ENCODE results near the gene PLPPR4. TPM values are rescaled to one million over a fixed set of nuclear protein-coding genes. Genes with fewer than 3 reads are reported as not detected.

PLPPR4 gene
- total RNA-seq, 4 donors from 2014 or later = 1.6 to 5.1 (median 1.9) TPM

DNA sequence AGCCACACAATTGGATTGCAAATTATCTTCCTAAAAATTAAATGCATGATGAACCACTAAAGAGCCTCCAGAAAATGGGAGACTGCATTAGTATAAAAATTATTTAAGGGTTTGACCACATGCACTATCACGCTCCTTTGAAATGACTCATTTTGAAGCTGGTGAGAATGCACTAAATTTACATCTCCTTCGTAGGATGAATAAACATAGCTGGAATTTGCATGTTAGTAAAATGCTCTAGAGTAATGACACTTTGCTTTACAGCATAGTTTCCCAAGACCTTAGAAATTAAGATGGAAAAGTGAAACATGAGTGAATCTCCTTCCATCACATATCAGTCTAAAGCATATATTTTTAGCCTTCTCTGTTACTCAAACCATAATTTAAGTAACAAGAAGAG is 2.4 kb downstream of the PLPPR4 start:
- no peak for DNase-seq (ENCODE audit: low spot score in 2 of 2)
- intact Hi-C loops (cut with DNase I; ENCODE audit: low total_unique reads) = no loop called here
- no peak for TF ChIP-seq POLR2A (IDR thresholded peaks at IDR 0.05)
- TF ChIP-seq, protein P1, sequence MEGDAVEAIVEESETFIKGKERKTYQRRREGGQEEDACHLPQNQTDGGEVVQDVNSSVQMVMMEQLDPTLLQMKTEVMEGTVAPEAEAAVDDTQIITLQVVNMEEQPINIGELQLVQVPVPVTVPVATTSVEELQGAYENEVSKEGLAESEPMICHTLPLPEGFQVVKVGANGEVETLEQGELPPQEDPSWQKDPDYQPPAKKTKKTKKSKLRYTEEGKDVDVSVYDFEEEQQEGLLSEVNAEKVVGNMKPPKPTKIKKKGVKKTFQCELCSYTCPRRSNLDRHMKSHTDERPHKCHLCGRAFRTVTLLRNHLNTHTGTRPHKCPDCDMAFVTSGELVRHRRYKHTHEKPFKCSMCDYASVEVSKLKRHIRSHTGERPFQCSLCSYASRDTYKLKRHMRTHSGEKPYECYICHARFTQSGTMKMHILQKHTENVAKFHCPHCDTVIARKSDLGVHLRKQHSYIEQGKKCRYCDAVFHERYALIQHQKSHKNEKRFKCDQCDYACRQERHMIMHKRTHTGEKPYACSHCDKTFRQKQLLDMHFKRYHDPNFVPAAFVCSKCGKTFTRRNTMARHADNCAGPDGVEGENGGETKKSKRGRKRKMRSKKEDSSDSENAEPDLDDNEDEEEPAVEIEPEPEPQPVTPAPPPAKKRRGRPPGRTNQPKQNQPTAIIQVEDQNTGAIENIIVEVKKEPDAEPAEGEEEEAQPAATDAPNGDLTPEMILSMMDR (IDR thresholded peaks at IDR 0.05) = no peak
- no peak overlapping the region for H3K4me3 ChIP-seq (ENCODE audit: low read depth, poor library complexity, severe bottlenecking)
- 46 to 73% methylated on average over 2 of the region's 2 CpGs for WGBS, 2 donors

DNA sequence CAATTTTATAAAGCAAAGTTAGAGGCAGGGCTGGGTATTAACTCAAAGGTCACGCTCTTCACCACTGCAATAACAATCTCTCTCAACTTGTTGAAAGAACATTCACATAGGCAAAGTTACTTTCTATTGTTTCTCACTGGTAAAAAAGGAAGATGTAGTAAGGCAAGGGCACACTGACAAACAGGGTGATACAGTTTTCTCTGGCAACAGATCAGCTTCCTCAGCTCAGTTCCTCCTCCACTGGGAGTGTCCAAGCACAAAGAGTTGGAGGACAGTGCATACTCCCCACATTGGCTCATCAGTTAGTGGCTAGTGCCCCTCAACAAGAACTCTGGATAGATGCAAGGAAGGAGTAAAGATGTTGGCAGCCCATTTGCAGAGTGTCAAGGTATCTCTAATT is 3.7 kb downstream of the PLPPR4 start:
- H3K4me3 ChIP-seq (ENCODE audit: low read depth, poor library complexity, severe bottlenecking) = no peak overlapping the region
- TF ChIP-seq POLR2A (IDR thresholded peaks at IDR 0.05) = no peak
- TF ChIP-seq, protein P1 (IDR thresholded peaks at IDR 0.05) = no peak
- intact Hi-C loops (cut with DNase I; ENCODE audit: low total_unique reads) = no loop called here
- WGBS, 2 donors = 73 to 85% methylated on average over 1 of the region's 1 CpG
- DNase-seq (ENCODE audit: low spot score in 2 of 2) = no peak

DNA sequence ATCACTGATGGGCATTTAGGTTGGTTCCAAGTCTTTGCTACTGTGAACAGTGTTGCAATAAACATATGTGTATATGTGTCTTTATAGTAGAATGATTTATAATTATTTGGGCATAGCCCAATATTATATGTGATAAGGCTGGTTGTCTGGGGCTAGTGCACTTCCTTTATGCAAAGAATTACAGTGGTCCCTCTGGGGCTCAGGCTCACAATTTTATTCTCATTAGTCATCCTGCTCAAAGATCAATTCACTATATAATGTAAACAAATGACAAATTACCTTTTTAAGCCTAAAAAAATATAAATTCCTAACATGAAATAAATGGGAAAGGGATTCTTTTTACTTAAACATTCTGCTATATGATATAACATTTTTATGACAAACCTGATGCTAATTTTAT is 5.0 kb downstream of the PLPPR4 start:
- no peak for DNase-seq (ENCODE audit: low spot score in 2 of 2)
- intact Hi-C loops (cut with DNase I; ENCODE audit: low total_unique reads) = no loop called here
- TF ChIP-seq, protein P1 (IDR thresholded peaks at IDR 0.05) = no peak
- no peak for TF ChIP-seq POLR2A (IDR thresholded peaks at IDR 0.05)
- H3K4me3 ChIP-seq (ENCODE audit: low read depth, poor library complexity, severe bottlenecking) = no peak overlapping the region

DNA sequence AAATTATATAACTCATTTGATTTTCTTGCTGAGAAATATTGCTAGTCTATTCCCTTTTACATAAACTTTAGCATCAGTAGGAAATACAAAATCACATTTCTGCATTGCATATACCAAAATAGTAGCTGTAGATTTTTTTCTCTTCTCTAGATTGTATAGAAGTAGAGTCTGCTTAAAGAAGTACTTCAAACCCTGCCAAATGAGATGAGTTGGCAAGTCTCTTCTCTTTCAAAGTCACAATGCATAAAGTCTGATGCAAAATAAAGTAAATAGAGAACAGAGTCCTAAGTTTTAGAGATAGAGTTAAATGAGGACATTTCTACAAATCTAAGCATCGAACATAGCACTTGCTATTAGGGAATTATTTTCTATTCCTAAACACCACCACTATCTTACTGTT is 6.4 kb downstream of the PLPPR4 start:
- WGBS, 2 donors = 91 to 95% methylated on average over 1 of the region's 1 CpG
- intact Hi-C loops (cut with DNase I; ENCODE audit: low total_unique reads) = no loop called here
- no peak for DNase-seq (ENCODE audit: low spot score in 2 of 2)
- TF ChIP-seq, protein P1 (IDR thresholded peaks at IDR 0.05) = no peak
- TF ChIP-seq POLR2A (IDR thresholded peaks at IDR 0.05) = no peak
- H3K4me3 ChIP-seq (ENCODE audit: low read depth, poor library complexity, severe bottlenecking) = no peak overlapping the region

DNA sequence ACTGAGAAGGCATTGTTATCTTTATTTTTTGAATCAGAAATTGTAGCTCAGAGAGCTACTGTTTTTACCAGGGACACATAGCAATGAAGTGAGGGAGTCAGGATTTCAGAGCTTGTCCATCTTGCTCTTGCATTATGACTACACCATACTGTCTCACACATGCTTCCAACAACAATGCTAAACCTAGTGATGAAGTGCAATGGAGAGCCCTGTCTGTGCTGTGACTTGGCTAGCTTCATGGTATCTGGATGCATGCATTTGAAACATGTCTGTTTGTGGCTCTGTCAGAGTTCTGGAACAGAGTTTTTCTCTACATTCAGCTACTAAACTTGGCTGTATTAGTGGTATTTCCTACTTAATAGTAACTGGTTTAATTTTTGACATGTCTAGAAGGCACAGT is 7.0 kb downstream of the PLPPR4 start:
- TF ChIP-seq POLR2A (IDR thresholded peaks at IDR 0.05) = no peak
- TF ChIP-seq, protein P1 (IDR thresholded peaks at IDR 0.05) = no peak
- no peak for DNase-seq (ENCODE audit: low spot score in 2 of 2)
- H3K4me3 ChIP-seq (ENCODE audit: low read depth, poor library complexity, severe bottlenecking) = no peak overlapping the region
- intact Hi-C loops (cut with DNase I; ENCODE audit: low total_unique reads) = no loop called here

DNA sequence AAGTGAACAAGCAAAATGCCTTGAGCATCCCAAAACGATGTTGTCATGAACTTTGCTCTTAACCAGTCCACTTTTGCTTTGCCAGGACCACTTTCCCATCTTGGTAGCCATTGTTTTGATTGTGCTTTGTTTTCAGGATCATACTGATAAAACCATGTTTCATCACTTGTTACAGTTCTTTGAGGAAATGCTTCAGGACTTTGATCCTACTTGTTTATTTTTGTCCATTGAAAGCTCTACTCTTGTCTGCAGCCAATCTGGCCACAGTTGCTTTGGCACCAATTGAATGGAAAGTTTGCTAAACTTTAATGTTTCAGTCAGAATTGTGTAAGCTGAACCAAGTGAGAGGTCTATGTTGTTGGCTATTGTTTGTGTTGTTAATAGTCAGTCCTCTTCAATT is 12.8 kb downstream of the PLPPR4 start:
- intact Hi-C loops (cut with DNase I; ENCODE audit: low total_unique reads) = no loop called here
- TF ChIP-seq, protein P1 (IDR thresholded peaks at IDR 0.05) = no peak
- TF ChIP-seq POLR2A (IDR thresholded peaks at IDR 0.05) = no peak
- H3K4me3 ChIP-seq (ENCODE audit: low read depth, poor library complexity, severe bottlenecking) = no peak overlapping the region
- no peak for DNase-seq (ENCODE audit: low spot score in 2 of 2)
- WGBS, 2 donors = 62 to 71% methylated on average over 1 of the region's 1 CpG
